ENCODE results near the gene NFKBIE. TPM values are rescaled to one million over a fixed set of nuclear protein-coding genes. Genes with fewer than 3 reads are reported as not detected.

The NFKBIE gene
- total RNA-seq, 1 experiment from 2014 or later: 9.7 TPM

GRCh38 chr6:44255105-44255808 lies 10.1 kb downstream of the NFKBIE start:
- Histone ChIP-seq H2AK5ac (ENCODE audit: insufficient read length, low read length) (no peak overlapping the region), H3T11ph (ENCODE audit: low read length) (no peak overlapping the region), H3K4me1 (ENCODE audit: insufficient read depth, low read length) (no peaks in the 10 kb centered on the region; the same call in 1 of the 2 replicates), H3K27me3 (ENCODE audit: insufficient read depth, low read length) (no peaks in the 10 kb centered on the region), H4K20me1 (ENCODE audit: control insufficient read depth, insufficient read depth, insufficient read length) (no peaks in the 10 kb centered on the region), H2BK20ac (ENCODE audit: low read depth, low read length, poor library complexity, severe bottlenecking) (no peak overlapping the region), H3K56ac (ENCODE audit: insufficient read length, low read depth, low read length) (no peak overlapping the region), H3K9me3 (ENCODE audit: control insufficient read depth, low read depth, low read length) (no peaks in the 10 kb centered on the region), H3K4ac (ENCODE audit: low read depth, low read length) (no peak overlapping the region), H4K8ac (replicated peaks; ENCODE audit: insufficient read length, low read depth, low read length) (no peak overlapping the region), H3K23ac (ENCODE audit: insufficient read length, low read depth, low read length) (no peak overlapping the region), H4K91ac (ENCODE audit: insufficient read length, low read depth, low read length) (no peak overlapping the region), H3K4me2 (ENCODE audit: insufficient read depth, insufficient read length, low read length) (peak overlapping the region; percentile 90), H3K27ac (ENCODE audit: insufficient read length, low read depth, low read length) (no peak overlapping the region), H3K14ac (ENCODE audit: insufficient read depth, low read length) (no peak overlapping the region), H3K23me2 (ENCODE audit: insufficient read length, low read depth, low read length, poor library complexity, severe bottlenecking) (peaks cover 6% of the 10 kb centered on the region), H2AFZ (ENCODE audit: low read length) (no peak overlapping the region), H2BK12ac (ENCODE audit: insufficient read length, low read depth, low read length) (no peak overlapping the region), H2BK120ac (ENCODE audit: low read depth, low read length, poor library complexity, severe bottlenecking) (no peak overlapping the region), H4K5ac (ENCODE audit: insufficient read length, low read depth, low read length) (no peak overlapping the region), H2BK5ac (ENCODE audit: insufficient read length, low read length) (no peak overlapping the region), H2BK15ac (ENCODE audit: low read depth, low read length) (no peak overlapping the region), H3K79me1 (ENCODE audit: insufficient read depth, low read depth, low read length, poor library complexity, severe bottlenecking) (no peaks in the 10 kb centered on the region), H3K9ac (ENCODE audit: extremely low read depth, insufficient read length, low read length) (no peak overlapping the region), H3K79me2 (ENCODE audit: insufficient read depth, low read length) (no peaks in the 10 kb centered on the region; the same call in 1 of the 2 replicates), H3K18ac (ENCODE audit: insufficient read length, low read depth, low read length) (no peak overlapping the region)
- Mint-ChIP-seq H3K9me3 (no peaks in the 10 kb centered on the region), H3K27me3 (ENCODE audit: low read depth) (peaks cover 11% of the 10 kb centered on the region), H3K4me3 (peak overlapping the region; percentile 88 to 90), H3K27ac (peak overlapping the region in 2 of 3 experiments; percentile 79 to 98; a peak in 4 of 7 replicates), H3K4me1 (peaks cover 42 to 47% of the 10 kb centered on the region in 2 experiments), H3K36me3 (ENCODE audit: insufficient read depth in 1 of 3, low read depth in 3 of 3) (peaks cover 38 to 77% (median 62%) of the 10 kb centered on the region in 3 experiments)
- no CpG with 5 or more reads among the region's 16 CpGs for WGBS (ENCODE audit: extremely low coverage, insufficient read length, low lambda C conversion rate)
- DNase-seq: peak; percentile 72
- TF ChIP-seq CTCF (conservative IDR thresholded peaks at IDR 0.05): no peak

Measured in H9 (cell line).